B cell (primary cell): ENCODE data around the gene CAPN14.

Source experiments
- CTCF ChIP-seq: fragments of 200-600 bp; IDR thresholded peaks from one replicate; pipeline ENCODE4 v1.8.0; 2022; ENCODE audit warnings: antibody characterized with exemption, mild to moderate bottlenecking
- EZH2 ChIP-seq: IDR thresholded peaks from 2 replicates; pipeline ENCODE4 v1.6.1; 2012; ENCODE audit warnings: borderline replicate concordance, low read depth, mild to moderate bottlenecking, moderate library complexity, low read length; ENCODE audit not compliant: insufficient read depth, poor library complexity, severe bottlenecking

DNA sequence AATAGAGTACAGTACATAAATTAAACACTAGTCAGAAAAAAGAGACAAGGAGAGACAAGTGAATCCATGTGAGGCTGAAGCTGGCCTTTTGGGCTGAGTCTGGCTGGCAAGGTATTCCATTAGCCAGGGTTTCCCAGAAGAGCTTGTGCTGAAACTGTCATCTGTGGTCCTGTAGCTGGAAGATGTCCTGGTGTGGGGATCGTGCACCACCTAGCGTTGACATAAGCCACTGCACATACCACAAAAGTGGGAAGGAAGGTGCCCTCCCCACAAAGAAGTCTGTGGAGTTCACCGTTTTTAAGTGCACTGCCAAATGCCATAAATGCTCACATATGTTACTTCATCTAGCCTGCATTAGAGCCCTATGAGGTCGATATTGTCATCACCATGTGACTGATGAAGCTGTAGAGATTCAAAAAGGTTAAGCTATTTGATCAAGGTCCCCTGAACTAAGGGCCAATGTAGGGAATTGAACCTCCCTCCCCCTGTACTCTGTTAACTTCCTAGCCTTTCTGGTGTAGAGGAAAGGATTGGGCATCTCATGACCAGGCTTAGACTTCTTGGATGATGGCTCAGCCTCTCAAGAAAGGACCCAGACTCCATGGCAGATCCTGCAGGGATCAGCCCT, 47.1 kb downstream of the CAPN14 start:
- peak; percentile 95 for TF ChIP-seq CTCF
- TF ChIP-seq EZH2, result no peak
